HepG2 (cell line): ENCODE measurements around the gene PRKG1. TPM values are rescaled to one million over a fixed set of nuclear protein-coding genes. Genes with fewer than 3 reads are reported as not detected.

Source experiments
- ATAC-seq: fragments of 200-7000 bp; cut with Tn5 transposase; 3 replicates; pipeline ENCODE4 v1.9.1; 2020; ENCODE audit warnings: mild to moderate bottlenecking, moderate library complexity
- BruUV-seq: library from RNA; stranded (reverse); fragments of 400-500 nt; replicated peaks from 2 replicates; lab custom pipeline; 2021; lab: Mats Ljungman, UMichigan
- CTCF ChIA-PET: fragments of 300-600 bp; formaldehyde crosslinking; extraction: SDS; loops from one replicate; lab custom pipeline; 2021; ENCODE audit warnings: low total read pairs, inconsistent platforms, low intra/inter-chr PET ratio; lab: Yijun Ruan, JAX
- POLR2A ChIA-PET: fragments of 350-600 bp; sonication (Branson Sonifier 250); formaldehyde crosslinking; loops from one replicate; lab custom pipeline; 2020; ENCODE audit warnings: antibody characterized with exemption, inconsistent platforms; lab: Yijun Ruan, JAX
- DNase-seq: peaks from one replicate; pipeline ENCODE4 v3.0.0-alpha.2; 2015; ENCODE audit warnings: low spot score
- FAIRE-seq: peaks from 3 replicates; lab custom pipeline; 2011; peaks lifted over from hg19 to GRCh38; lab: Jason Lieb, UNC
- H2AFZ ChIP-seq: one replicate; pipeline ENCODE4 v1.6.1; 2011; ENCODE audit warnings: low read length, inconsistent platforms
- H3K27ac ChIP-seq: fragments of 300-600 bp; 3 replicates; pipeline ENCODE4 v1.8.0; 2011; ENCODE audit warnings: mixed run types, mild to moderate bottlenecking, mixed read lengths, low read length, inconsistent platforms; ENCODE audit not compliant: insufficient read depth; ENCODE audit errors: extremely low read length
- H3K27me3 ChIP-seq, 2 experiments: fragments of 200-600 bp in 1 of 2; 2 replicates in 1 of 2; 3 replicates in 1 of 2; pipeline versions ENCODE4 v1.6.0 to v1.8.0; 2011; ENCODE audit warnings: low read length in 2 of 2, mild to moderate bottlenecking in 2 of 2, moderate library complexity in 2 of 2, inconsistent platforms in 1 of 2; ENCODE audit not compliant: insufficient read depth in 2 of 2, control insufficient read depth in 1 of 2
- H3K36me3 ChIP-seq, 2 experiments: fragments of 200-600 bp in 1 of 2; replicated peaks in 1 of 2; 2 replicates in 1 of 2; 3 replicates in 1 of 2; pipeline versions ENCODE4 v1.5.1 to v1.8.0; 2011; ENCODE audit warnings: low read length in 2 of 2, inconsistent platforms in 1 of 2; ENCODE audit not compliant: insufficient read depth in 2 of 2, control insufficient read depth in 1 of 2
- H3K4me1 ChIP-seq: 2 replicates; pipeline ENCODE4 v1.5.1; 2012; ENCODE audit warnings: low read length, inconsistent platforms; ENCODE audit not compliant: insufficient read depth
- H3K4me2 ChIP-seq: 2 replicates; pipeline ENCODE4 v1.6.0; 2011; ENCODE audit warnings: low read depth, low read length, inconsistent platforms
- H3K4me3 ChIP-seq, 3 experiments: fragments of 200-600 bp in 1 of 3; sonication (generic), shearing (Covaris generic) in 1 of 3; replicated peaks in 1 of 3; 2 replicates each; pipeline ENCODE4 v1.5.1; 2011 to 2016; ENCODE audit warnings: low read length in 3 of 3, inconsistent platforms in 2 of 3, low read depth in 2 of 3, mild to moderate bottlenecking in 2 of 3, control low read depth in 1 of 3, mixed read lengths in 1 of 3; ENCODE audit not compliant: insufficient read depth in 1 of 3
- H3K79me2 ChIP-seq: one replicate; pipeline ENCODE4 v1.6.1; 2011; ENCODE audit warnings: low read length, inconsistent platforms; ENCODE audit not compliant: insufficient read depth
- H3K9ac ChIP-seq: 2 replicates; pipeline ENCODE4 v1.6.0; 2011; ENCODE audit warnings: mild to moderate bottlenecking, low read depth, low read length, inconsistent platforms; ENCODE audit not compliant: insufficient read depth
- H3K9me3 ChIP-seq: 2 replicates; pipeline ENCODE4 v1.5.1; 2012; ENCODE audit warnings: mild to moderate bottlenecking, low read length
- H4K20me1 ChIP-seq: 2 replicates; pipeline ENCODE4 v1.6.0; 2011; ENCODE audit warnings: inconsistent platforms, mild to moderate bottlenecking, low read length, moderate library complexity; ENCODE audit not compliant: insufficient read depth
- ATAD3A ChIP-seq: sonication (generic); formaldehyde crosslinking; IDR thresholded peaks from 2 replicates; pipeline ENCODE4 v1.4.0; 2020; ENCODE audit warnings: missing genetic modification reagents
- CHCHD3 ChIP-seq: sonication (generic); formaldehyde crosslinking; IDR thresholded peaks from 2 replicates; pipeline ENCODE4 v1.8.0; 2022; ENCODE audit warnings: mild to moderate bottlenecking, missing genetic modification reagents, moderate library complexity
- HDAC6 ChIP-seq: fragments of 200-600 bp; sonication (generic); IDR thresholded peaks from 2 replicates; pipeline ENCODE4 v1.7.0; 2017; ENCODE audit warnings: mild to moderate bottlenecking, antibody characterized with exemption, low read length, low read depth
- MAZ ChIP-seq, 2 experiments: sonication (generic) in 1 of 2; formaldehyde crosslinking in 1 of 2; IDR thresholded peaks; 2 replicates each; pipeline versions ENCODE4 v1.5.0 to v1.6.1; 2012 to 2020; ENCODE audit warnings: low read depth in 2 of 2, mild to moderate bottlenecking in 2 of 2, borderline replicate concordance in 1 of 2, improper control_type of control experiment in 1 of 2, low read length in 1 of 2, missing genetic modification reagents in 1 of 2, moderate library complexity in 1 of 2
- PRMT3 ChIP-seq: sonication (generic); formaldehyde crosslinking; IDR thresholded peaks from 2 replicates; pipeline ENCODE4 v1.8.1; 2022; ENCODE audit warnings: low read depth, mild to moderate bottlenecking, moderate library complexity, missing genetic modification reagents, borderline replicate concordance
- RFX3 ChIP-seq: IDR thresholded peaks from 2 replicates; pipeline ENCODE4 v1.6.1; 2016; ENCODE audit warnings: missing biosample characterization, missing genetic modification reagents
- TRIM22 ChIP-seq: fragments of 450-650 bp; IDR thresholded peaks from 2 replicates; pipeline ENCODE4 v1.6.1; 2017
- U2AF1 ChIP-seq: fragments of 200-400 bp; formaldehyde crosslinking; optimal IDR thresholded peaks from 2 replicates; pipeline ENCODE3; 2017; ENCODE audit warnings: mild to moderate bottlenecking, low read depth, low read length
- ZFP36 ChIP-seq: fragments of 150-350 bp; IDR thresholded peaks from 2 replicates; pipeline ENCODE4 v1.6.1; 2018; ENCODE audit warnings: borderline replicate concordance, low read length, low read depth; ENCODE audit not compliant: partially characterized antibody
- ZNF138 ChIP-seq: sonication (generic); formaldehyde crosslinking; IDR thresholded peaks from 2 replicates; pipeline ENCODE4 v1.5.0; 2020; ENCODE audit warnings: mild to moderate bottlenecking, low read depth, missing genetic modification reagents
- ZNF207 ChIP-seq: fragments of 450-650 bp; IDR thresholded peaks from 2 replicates; pipeline ENCODE4 v1.6.1; 2016; ENCODE audit warnings: antibody characterized with exemption, borderline replicate concordance
- ZNF331 ChIP-seq: sonication (generic); formaldehyde crosslinking; IDR thresholded peaks from 2 replicates; pipeline ENCODE4 v1.4.0; 2020; ENCODE audit warnings: missing genetic modification reagents
- ZNF598 ChIP-seq: sonication (generic); formaldehyde crosslinking; IDR thresholded peaks from 2 replicates; pipeline ENCODE4 v1.5.1; 2020; ENCODE audit warnings: mild to moderate bottlenecking, missing genetic modification reagents, borderline replicate concordance
- ZNF670 ChIP-seq: sonication (generic); formaldehyde crosslinking; IDR thresholded peaks from 2 replicates; pipeline ENCODE4 v1.8.0; 2022; ENCODE audit warnings: mild to moderate bottlenecking, missing genetic modification reagents, borderline replicate concordance
- ZSCAN22 ChIP-seq: sonication (generic); formaldehyde crosslinking; IDR thresholded peaks from 2 replicates; pipeline ENCODE4 v1.4.0; 2020; ENCODE audit warnings: mild to moderate bottlenecking, missing genetic modification reagents
- ZSCAN9 ChIP-seq: IDR thresholded peaks from 2 replicates; pipeline ENCODE4 v1.6.1; 2016; ENCODE audit warnings: borderline replicate concordance
- WGBS: methylation state at CpG from one replicate; pipeline ENCODE4 v1.1.6; 2017; ENCODE audit warnings: low lambda C conversion rate; 5-methylcytosine and 5-hydroxymethylcytosine counted together
- in situ Hi-C: cut with HindIII; loops from 2 replicates; pipeline ENCODE4 v1.10.0; 2017; ENCODE audit warnings: low pct_unique_long_range_greater_than_20kb; ENCODE audit not compliant: extremely low pct_ligation_motif_present
- intact Hi-C: fragments of 100-400 bp; cut with micrococcal nuclease; formaldehyde crosslinking; loops from one replicate; pipeline ENCODE4 v1.10.0; 2022; ENCODE audit not compliant: unreplicated experiment
- polyA plus RNA-seq, 8 experiments: library from polyadenylated mRNA; depleted of rRNA in 3 of 8; stranded (reverse) in 7 of 8; unstranded in 1 of 8; fragments of >200 nt; fragmentation: Illumina TruSeq in 4 of 8; extraction: Trizol in 4 of 8; gene quantifications; 2 replicates each; pipeline versions ENCODE4 v1.2.1 to v1.2.3, GENCODE V29; 2011 to 2016; ENCODE audit warnings: low read depth in 4 of 8, missing spikeins in 1 of 8, mixed read lengths in 1 of 8; ENCODE audit not compliant: insufficient read depth in 1 of 8
- total RNA-seq, 5 experiments: library from RNA; depleted of rRNA; stranded (reverse); fragments of >200 nt; fragmentation: Illumina TruSeq; extraction: Trizol; gene quantifications; 2 replicates each; pipeline ENCODE4 v1.2.3, GENCODE V29; 2016; ENCODE audit warnings: low read depth in 1 of 5
- TF ChIP-seq, protein P1 (sequence below): sonication (generic); formaldehyde crosslinking; IDR thresholded peaks from 2 replicates; pipeline ENCODE4 v1.5.0; 2020; ENCODE audit warnings: missing genetic modification reagents, mild to moderate bottlenecking, borderline replicate concordance

PRKG1 gene
- total and polyA plus RNA-seq, 2 of the 13 experiments (the other 11 are each of a cell fraction or from before 2014, with no cell fraction given), result 0.01 TPM; not detected in 1

DNA sequence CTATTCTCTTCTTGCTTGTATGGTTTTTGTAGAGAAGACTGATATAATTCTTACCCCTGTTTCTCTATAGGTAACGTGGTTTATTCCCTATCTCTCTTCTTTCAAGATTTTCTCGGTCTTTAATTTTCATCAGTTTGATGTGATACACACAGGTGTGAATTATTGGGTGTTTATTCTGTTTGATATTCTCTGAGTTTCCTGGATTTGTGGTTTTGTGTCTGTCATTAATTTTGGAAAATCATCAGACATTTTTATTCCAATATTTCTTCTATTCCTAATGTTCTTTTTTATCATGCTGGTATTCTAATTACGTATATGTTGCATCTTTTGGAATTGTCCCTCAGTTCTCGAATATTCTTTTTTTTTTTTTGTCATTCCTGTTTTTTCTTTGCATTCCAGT lies 850.1 kb downstream of the PRKG1 start (continued):
- no peak for TF ChIP-seq ZNF598 (CRISPR knock-in tag)
- TF ChIP-seq MAZ (IDR thresholded peaks at IDR 0.05; ENCODE audit: borderline replicate concordance, low read depth, low read length), result no peak
- TF ChIP-seq MAZ (CRISPR knock-in tag; IDR thresholded peaks at IDR 0.05; ENCODE audit: low read depth), result no peak
- TF ChIP-seq ZNF207, result no peak
- no peak for TF ChIP-seq PRMT3

DNA sequence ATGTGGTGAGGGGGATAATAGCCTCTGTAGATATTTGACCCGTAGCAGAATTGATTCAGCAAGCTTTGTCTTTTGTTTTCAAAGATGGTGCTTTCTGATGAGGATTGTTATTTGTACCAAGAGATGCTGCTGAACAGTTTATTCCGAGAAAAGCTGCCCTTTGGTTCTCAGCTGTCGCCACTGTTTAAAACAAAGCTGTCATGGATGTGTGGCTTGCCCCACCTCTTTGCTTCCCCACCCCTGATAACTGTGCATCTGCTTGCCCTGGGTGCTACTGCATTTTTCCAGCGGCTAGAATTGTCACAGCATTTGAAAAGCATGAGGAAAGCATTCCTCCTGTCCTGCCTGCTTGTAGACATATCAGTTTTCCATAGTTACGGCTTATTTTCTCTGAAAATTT lies 852.0 kb downstream of the PRKG1 start:
- in situ Hi-C loops (no loop called here), intact Hi-C loops (no loop called here)
- no peak overlapping the region for H3K9ac ChIP-seq
- no peak overlapping the region for H2AFZ ChIP-seq
- TF ChIP-seq ZFP36 (no peak), ZNF670 (CRISPR knock-in tag) (no peak), TRIM22 (no peak), RFX3 (CRISPR knock-in tag) (no peak), CHCHD3 (CRISPR knock-in tag) (no peak), ZNF138 (CRISPR knock-in tag) (no peak), ATAD3A (CRISPR knock-in tag) (no peak), U2AF1 (no peak), HDAC6 (no peak), ZNF331 (CRISPR knock-in tag) (no peak), ZSCAN22 (CRISPR knock-in tag) (no peak), ZSCAN9 (CRISPR knock-in tag) (no peak)
- TF ChIP-seq, protein P1, sequence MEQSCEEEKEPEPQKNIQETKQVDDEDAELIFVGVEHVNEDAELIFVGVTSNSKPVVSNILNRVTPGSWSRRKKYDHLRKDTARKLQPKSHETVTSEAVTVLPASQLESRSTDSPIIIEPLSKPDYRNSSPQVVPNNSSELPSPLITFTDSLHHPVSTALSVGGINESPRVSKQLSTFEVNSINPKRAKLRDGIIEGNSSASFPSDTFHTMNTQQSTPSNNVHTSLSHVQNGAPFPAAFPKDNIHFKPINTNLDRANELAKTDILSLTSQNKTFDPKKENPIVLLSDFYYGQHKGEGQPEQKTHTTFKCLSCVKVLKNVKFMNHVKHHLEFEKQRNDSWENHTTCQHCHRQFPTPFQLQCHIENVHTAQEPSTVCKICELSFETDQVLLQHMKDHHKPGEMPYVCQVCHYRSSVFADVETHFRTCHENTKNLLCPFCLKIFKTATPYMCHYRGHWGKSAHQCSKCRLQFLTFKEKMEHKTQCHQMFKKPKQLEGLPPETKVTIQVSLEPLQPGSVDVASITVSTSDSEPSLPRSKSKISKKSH (CRISPR knock-in tag), result no peak
- TF ChIP-seq, all 625 proteins: peak for 0
- DNase-seq (no peak), ATAC-seq (no peak), FAIRE-seq (no peak)
- Histone ChIP-seq H3K27me3 (no peaks in the 10 kb centered on the region), H3K36me3 (no peaks in the 10 kb centered on the region), H4K20me1 (no peaks in the 10 kb centered on the region), H3K79me2 (no peaks in the 10 kb centered on the region), H3K9me3 (no peaks in the 10 kb centered on the region), H3K4me3 (no peak overlapping the region), H3K4me1 (no peaks in the 10 kb centered on the region), H3K4me2 (no peak overlapping the region), H3K27ac (no peak overlapping the region)
- ChIA-PET POLR2A (no interaction called here), CTCF (no interaction called here)
- WGBS, result 0% methylated on average over 5 of the region's 5 CpGs
- no TSS peak for BruUV-seq
